Effector CD4-positive, alpha-beta T cell (primary cell): Measurements from ENCODE around the gene BMP6.
"Not testable (repeated sequence)": the region's sequence is repeated elsewhere in the genome, so short reads cannot be mapped to it uniquely, and the experiment has no call there.

Source experiments
- DNase-seq: peaks from one replicate; pipeline ENCODE4 v3.0.0-alpha.2; 2020

BMP6 gene

DNA sequence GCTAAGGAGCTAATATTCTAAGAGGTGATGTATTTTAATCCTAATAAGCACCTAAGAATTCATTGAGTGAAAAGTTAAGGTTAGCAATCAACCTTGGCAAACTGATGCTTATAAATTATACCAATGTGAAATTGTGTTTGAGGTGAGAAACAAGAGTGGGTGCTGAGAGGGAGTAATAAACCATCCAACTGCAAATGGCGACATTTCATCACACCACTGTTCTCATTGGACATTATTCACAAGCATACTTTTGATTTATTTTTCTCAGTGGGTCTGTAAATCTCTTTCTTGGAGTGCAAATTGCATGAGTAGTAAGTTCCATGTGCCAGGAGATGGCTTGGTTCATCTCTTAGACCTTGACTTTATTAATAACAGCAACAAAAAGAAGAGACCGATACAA is 71.5 kb downstream of the BMP6 start:
- DNase-seq: no peak

DNA sequence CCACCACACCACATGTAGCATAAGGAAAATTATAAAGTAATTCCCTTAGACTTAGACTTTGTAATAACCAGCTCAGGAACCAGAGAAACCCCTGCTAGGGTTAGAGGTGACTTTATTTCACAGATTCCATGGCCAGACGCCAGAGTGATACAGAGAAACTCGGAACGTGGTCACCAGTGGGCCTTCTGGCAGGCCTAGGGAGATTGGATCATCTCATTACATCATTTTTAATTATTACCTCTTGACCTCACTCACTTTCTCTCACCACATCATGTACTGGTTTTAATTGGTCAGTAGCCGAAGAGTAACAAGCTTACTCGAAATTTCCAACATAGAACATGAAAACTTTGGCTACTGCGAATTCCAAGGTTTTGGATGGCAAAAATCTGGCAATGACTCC is 72.9 kb downstream of the BMP6 start:
- DNase-seq: no peak

DNA sequence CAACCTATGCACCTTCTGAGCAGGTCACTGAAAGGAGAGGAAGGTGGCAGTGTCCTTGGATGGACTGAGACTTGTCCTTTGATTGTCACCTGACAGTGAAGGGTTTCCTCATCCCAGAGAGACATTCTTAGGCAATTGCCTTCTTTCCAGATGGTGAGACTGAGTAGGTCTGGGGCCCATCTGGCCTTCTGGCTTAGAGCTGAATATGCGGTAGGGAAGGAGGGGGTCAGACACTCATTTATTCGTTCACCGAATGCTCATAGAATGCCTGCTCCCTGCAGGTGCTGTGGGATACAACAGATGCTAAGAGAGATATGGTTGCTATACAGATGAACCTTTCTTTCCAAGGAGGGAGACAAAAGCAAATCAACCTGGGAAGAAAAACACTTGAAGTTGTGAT is 76.8 kb downstream of the BMP6 start:
- DNase-seq: no peak

DNA sequence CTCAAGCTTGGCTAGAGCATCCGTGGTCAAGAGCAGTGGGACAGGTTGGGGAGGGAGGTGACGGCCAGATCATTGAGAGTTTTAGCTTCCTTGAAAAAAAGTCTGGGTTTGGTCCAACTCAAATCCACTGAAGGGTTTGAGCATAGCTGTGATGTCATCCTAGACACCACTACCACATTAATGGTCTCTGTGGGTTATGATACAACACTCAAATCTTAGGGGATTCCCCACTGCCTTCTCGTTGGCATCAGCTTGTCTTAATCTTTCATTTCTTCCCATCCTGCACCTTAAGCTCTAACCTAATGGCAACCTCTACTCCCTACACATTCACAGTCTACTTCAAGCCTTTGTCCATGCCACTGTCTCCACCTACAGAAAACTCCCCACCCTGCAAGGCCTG is 77.3 kb downstream of the BMP6 start:
- DNase-seq: no peak

DNA sequence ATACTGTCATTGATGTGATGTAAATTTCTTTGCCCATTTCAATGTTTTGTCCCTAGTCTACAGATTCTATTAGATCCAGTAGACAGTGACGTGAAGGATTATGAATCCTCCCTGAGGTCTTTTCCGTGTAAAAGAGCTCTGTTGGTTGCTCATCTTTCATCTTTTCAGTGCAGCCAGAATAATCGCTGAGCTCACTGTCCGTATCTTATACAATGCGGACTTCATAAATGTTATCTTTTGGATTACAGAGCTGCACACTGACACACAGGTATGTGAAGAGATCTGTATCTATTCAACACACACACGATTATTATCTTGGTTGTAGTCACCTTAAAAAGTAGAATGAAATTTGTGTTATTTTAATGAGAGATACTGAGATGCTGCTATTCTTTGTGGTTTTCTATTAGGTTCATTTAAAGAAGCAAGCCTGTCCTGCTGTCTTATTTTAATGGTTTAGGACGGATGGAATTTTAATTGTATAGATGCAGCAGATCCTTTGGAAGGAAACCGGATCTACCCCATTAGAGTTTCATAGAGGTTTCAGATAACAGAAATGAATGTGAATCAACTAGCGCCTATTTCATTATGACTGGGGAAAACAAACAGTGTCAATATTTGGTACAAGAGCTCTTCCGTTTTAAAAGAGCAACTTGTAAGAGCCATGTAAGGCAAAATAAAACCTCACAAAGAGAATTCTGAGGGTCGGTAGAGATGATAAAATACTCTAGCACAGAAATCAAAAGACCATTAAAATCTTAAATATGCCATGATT is 79.4 kb downstream of the BMP6 start:
- DNase-seq: no peak

DNA sequence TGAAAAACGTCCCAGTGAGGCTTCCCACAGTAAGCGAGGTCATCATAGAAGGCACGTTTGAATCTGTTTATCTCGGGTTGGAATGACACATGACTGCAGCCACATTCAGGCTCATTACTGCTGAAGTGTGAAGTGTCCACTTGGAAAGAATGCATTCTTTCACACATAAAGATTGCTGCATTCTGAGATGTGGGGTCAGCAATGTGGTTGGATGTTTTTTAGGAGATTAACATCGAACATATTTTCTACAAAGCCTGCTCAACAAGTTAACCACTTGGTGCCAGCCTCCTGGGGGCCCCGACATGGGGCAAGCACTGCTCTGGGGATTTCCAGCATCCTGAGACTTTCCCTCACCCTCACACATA is 79.9 kb downstream of the BMP6 start:
- no peak for DNase-seq

DNA sequence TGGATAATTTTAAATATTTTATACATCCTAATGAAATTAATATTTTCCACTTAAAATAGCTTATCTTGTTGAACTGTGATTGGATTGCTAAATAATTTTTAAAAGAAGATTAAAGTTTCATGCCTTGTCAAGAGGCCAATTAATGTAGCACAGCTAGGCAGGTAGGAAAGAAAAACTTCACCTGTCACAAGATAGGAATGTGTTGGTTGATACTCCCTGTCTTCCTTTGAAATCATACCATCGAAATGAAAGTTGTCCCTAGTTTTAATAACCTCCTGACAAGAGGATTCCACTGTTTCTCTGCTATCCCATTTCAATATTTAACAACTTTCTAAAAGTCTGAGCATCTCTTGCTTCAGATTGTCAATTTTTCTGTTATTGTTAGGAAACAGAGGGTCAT is 80.8 kb downstream of the BMP6 start:
- DNase-seq: no peak

DNA sequence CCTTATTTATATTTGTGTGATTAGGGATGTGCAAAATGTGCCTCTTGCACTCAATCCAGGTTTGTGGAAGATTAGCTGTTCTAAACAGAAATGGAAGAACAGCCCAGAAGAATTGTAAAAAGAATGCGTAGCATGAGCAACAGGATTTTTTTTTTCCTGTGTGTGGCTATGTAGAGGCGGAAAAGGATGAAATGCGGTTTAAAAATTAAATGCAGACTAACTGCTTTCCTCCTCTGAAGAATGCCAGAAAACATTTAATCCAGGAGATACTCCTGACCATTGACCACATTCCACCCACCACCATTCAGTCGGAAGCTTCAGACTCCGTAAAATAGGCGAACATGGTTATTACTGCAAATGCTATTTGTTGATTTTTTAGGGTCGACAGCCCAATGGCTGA is 83.4 kb downstream of the BMP6 start:
- DNase-seq: no peak

DNA sequence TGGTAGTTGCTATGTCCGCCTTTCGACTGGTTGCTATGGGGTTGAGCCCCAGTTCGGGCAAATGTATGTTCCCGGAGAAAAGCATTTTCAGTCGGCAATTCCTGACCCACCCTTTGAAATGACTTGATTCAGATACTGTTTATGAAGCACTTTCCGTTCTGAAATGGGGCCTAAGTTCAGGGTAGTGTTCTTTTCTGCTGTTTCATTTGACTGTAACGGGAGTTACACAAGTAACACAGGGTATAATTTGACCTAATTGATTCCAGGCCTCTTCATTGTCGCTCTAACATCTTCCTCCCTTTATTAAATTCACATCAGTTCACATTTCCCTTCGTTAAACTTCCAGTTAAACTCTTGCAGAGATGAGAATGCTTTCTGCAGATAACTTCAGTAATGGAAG is 85.5 kb downstream of the BMP6 start:
- no peak for DNase-seq

DNA sequence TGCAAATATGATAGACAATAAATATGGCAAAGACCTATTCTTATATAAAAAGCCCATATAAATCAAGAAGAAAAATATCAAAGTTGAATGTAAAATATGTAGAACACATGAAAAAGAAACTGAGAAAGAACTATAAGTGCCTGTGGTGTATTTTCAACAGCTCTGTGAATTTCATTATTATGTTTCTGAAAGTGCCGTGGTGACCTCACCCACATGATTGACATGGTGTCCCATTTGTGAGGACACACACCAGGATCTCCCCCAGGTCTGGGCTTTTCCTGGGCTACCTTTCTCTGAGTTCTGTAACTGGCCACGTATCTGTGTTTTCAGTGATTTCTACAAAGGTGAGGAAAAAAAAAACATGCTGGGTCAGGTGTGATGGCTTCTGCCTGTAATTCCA is 86.7 kb downstream of the BMP6 start:
- no peak for DNase-seq

DNA sequence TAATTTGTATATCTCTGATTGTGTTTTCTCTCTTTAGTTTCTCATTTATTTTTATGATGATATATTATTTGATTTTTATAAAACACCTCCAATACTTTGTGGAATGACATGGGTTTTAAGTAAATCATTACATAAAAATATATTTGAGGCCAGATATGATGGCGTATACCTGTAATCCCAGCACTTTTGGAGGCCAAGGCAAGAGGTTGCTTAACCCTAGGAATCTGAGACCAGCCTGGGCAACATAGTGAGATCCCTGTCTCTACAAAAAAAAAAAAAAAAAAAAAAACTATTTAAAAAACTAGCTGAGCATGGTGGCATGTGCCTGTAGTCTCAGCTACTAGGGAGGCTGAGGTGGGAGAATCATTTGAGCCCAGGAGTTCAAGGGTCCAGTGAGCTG is 87.3 kb downstream of the BMP6 start:
- no peak for DNase-seq

DNA sequence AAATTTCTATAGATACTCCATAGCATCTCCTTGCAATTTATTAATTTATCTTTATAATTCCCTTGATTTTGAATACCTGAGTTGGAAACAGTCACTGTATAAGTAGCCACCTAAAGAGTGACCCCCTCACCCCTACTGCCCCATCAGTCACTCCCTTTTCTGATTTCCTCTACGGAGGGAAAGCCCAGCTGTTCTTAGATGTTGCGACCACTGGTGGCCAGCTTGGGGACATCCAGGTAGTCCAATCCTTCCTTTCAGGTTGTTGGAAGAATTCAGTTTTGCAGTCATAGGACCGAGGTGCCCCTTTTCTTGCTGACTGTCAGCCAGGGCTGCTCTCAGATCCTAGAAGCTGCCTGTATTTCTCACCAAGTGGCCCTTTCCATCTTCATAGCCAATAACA is 87.8 kb downstream of the BMP6 start:
- DNase-seq: no peak

DNA sequence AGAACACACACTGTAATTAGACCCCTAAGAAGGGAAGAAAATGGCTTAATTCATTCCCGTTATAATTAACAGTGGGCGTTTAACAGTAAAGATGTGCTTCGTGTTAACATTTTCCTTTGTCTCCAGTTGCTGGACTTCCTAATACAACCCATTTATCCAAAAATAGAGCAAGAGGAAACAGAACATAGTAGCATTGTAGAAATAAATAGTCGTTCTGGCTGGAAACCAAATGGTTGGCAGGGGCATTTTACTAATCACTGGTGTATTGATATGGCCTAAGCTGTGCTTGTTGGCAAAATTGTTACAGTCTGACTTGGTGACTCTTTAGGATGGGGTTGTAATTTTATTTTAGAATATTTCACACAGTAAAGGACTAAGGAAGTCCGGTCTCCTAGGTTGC is 89.8 kb downstream of the BMP6 start:
- no peak for DNase-seq

DNA sequence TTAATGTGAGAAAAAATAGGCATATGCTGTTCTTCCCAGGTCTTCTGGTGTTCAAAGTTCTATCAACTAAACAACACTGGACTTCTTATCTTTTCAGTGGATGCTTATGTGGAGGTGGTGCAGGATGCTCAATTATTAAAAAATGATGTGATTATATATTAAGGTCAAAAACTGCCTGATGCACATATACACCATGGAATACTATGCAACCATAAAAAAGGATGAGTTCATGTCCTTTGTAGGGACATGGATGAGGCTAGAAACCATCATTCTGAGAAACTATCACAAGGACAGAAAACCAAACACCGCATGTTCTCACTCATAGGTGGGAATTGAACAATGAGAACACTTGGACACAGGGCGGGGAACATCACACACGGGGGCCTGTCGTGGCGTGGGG is 91.3 kb downstream of the BMP6 start:
- not testable (repeated sequence) for DNase-seq

DNA sequence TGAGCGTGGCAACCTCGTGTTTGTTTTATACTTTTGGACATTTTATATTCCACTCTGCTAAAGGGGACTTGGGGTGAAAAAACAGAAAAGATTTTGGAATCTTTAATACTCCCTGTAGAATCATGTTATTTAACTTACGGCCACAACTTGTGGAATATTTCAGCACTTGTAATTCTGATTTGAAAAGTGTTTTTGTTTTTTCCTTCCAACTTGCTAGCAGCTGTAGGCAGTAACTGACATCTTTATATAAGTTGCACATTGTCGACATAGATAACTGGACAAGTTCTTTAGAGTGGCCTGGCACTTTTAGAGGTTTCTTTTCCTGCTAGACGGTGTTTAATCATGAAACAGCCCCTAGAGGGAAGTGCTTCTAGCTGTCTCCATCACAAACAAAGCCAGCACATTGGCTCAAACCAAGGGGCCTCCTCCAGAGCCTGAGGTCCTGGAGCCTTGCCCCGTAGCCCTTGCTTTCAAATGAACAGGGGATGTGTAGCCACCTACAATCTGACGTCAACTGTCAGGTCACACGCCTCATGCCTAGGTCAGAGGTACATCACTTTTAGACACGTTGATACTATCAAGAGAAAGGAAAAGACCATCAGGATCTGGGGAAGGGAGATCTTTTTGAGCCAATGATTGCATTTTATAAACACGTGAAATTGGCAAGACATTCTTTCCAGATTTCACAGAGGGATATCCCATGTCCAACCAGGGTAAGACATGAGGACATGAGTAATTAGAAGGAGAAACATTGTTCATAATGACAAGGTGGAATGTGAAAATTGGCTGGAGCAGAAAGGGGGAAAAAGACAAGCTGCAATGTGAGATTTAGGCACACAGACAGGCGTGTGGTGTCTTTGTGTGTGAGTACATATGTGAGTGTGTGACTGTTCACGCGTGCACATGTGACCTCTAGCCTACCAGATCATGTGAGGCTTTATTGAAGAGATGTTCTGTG is 92.6 kb downstream of the BMP6 start:
- no peak for DNase-seq

DNA sequence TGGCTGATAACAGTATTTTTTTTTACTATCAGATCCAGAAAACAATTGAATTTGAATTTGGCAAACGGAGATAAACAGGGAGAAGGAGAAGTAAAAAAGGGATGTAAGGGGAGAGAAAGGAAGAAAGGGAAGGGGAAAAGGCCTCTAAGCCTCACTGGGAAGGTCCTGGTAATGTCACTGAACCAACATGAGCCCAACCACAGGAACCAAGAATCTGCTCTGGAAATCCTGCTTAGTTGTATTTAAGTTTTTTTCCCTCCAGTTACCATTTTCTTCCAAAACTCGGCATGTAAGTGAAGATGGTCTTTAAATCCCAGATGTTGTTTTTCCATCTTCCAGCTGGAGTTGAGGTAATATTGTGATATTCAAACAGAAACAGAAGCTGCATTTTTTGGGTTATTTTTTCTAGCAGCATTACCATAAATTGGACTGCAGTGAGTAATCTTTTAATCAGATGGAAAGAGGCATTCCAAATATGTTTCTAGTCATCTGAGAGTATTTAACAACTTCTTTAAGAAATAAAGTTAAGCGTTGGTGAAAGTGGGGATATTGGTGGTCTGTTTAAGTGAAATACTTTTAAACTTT is 93.6 kb downstream of the BMP6 start:
- DNase-seq: no peak

DNA sequence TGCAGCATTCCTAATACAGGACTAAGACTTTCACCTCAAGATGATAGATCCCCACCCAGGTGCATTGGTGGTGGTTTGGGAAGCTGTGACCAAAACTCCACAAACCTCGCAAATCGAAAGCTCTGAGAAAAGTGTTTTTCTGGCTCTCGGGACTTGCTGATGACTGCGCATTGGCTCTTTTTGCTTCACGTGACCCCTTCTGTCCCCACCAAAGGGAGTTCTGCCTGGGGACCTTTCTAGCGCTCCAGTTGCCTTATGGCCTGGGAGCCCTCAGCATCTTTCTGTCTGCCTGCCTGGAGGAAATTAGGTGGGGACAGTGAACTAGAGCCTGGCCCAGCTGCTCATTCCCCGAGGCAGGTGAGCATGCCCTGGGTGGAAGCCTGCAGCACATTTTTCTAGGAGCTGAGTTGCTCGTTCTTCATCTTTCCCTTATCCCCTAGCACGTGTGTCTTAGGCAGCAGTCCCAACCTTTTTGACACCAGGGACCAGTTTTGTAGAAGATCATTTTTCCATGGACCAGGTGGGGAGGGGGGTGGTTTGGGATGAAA is 94.5 kb downstream of the BMP6 start:
- no peak for DNase-seq

DNA sequence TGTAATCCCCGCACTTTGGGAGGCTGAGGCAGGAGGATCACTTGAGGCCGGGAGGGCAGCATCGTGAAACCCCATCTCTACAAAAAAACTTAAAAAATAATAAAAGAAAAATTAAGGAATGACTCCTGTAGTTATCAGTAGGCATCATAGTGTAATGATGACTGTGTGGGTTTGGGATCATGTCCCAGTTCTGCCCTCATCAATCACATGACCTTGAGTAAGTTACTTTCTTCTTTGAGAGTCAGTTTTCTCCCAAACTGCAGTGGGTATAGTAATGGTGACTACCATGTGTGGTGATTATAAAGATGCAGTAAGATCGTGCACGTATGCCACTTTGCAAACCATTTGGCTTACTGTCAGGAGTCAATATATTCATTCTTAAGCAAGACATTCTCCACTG is 95.5 kb downstream of the BMP6 start:
- DNase-seq: no peak

DNA sequence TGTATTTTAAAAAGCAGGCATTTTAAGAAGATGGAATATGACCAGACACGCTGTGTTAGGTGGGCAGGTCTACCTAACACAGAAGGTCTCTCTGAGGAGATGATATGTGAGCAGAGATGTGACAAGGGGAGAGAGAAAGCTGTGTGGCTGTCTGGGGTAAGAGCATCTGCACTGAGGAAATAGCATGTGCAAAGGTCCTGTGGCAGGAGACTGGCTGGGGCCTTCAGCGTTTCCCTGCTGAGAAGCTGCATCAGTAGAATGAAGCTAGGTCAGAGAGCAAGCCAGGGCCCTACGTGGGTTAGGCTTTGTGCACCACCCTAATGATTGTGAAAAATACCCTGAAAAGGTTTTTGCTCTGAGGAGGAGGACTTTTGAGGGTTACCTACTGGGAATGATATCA is 97.7 kb downstream of the BMP6 start:
- no peak for DNase-seq

DNA sequence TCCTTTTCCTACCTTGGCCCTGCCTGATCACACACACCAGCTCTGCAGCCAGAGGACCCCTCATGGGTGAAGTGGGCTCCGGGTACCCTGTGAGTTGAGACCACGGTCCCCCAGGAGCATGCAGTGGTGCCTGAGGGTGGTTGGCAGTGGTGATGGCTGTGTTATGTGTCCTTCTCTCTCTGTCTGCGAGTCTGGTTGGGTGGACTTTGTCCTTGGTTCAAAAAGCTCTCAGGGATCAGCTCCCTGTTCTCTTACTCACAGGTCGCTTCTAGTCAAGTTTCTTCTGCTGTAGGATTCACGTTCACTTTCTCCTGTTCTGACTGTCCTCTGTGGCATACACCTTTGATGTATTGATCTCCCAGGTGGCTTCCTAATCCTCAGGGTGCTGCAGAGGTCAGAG is 100.1 kb downstream of the BMP6 start:
- no peak for DNase-seq

DNA sequence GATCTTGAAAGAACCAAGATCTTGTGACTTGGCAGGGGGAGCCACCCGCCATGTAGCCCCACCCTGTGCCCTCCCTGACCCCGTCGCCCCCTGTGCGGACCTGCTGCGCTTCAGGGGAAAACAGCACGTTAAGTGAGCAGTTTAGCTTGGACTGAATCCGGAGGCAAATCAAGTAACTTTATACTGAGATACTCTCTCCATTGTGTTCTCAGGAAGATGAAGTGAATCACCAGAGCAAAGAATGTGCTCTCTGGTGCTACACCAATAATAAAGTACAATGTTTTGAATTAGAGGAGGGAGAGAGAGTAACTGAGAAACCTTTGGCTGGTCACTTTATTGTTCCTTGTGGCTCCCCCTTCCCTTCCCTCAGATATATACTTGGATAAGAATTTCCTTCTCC is 101.2 kb downstream of the BMP6 start:
- DNase-seq: no peak

DNA sequence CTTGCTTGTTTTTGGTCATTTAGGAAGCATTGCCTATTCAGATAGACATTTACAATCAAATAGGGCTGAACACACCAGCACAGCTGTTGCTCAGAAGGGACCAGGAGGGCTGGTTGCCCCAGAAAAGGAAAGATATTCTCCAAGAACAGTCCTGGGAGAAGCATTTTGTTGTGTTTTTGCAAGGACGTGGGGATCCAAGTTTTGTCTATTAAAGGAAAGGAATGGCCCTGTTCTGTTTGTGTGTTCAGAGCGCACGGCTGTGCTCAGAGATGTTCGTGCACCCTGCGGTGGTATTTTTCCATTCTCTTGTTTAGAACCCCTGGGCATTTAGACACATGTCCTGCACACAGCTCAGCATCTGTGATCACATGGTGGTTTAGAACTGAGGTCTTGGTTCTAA is 102.2 kb downstream of the BMP6 start:
- no peak for DNase-seq

DNA sequence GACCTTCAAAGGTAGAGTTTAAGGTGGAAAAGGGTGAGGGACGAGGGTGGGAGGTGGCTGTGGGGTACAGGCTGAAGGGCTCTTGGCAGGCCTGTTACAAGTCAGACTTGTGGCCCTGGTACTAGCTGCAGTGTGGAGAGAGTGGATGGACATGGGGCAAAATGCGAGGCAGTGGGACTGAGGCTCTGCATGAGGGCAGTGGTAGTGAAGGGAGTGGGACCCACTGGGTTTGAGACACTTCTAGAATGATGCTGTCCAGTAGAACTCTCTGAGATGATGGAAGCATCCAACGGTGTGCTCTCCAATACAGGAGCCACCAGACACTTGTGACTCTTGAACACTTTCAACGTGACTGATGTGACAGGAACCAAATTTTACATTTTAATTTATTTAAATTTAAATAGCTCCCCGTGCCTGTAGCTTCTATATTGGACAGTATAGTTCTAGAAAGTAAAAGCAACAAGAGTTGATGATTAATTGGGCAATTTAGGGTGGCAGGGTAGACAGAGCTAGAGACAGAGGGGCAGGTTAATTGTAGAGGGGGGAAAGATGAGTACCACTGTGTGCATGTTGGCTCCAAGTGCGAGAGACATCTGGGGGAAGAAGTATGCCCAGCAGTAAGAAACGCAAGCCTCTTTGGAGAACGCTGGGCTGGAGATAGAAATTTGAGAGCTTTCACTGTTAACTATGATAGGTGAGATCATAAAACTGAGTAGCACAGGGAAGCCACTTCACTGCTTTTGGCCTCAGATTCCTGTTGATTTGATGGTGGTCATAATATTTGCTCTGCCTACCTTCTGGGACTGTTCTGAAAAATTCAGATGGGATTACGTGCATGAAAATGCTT is 107.2 kb downstream of the BMP6 start:
- DNase-seq: no peak
